Frontal cortex (tissue), 4 donors: ENCODE data around the gene TMEM221. TPM values are rescaled to one million over a fixed set of nuclear protein-coding genes. Genes with fewer than 3 reads are reported as not detected.

ENCODE experiments used
- DNase-seq, 2 donors: peaks; one replicate each; pipeline ENCODE4 v3.0.0; 2012; ENCODE audit warnings: low spot score in 2 of 2
- FAIRE-seq: peaks from 2 replicates; lab custom pipeline; 2012; peaks lifted over from hg19 to GRCh38; lab: Jason Lieb, UNC
- total RNA-seq: library from RNA; depleted of rRNA; stranded (reverse); fragments of >200 nt; gene quantifications from one replicate; pipeline ENCODE4 v1.2.3, GENCODE V29; 2014
- donor health status: control.
- donor health status: control.
- donor health status: control.

Gene TMEM221
- total RNA-seq, 1 donor from 2014 or later = 0.82 TPM

DNA sequence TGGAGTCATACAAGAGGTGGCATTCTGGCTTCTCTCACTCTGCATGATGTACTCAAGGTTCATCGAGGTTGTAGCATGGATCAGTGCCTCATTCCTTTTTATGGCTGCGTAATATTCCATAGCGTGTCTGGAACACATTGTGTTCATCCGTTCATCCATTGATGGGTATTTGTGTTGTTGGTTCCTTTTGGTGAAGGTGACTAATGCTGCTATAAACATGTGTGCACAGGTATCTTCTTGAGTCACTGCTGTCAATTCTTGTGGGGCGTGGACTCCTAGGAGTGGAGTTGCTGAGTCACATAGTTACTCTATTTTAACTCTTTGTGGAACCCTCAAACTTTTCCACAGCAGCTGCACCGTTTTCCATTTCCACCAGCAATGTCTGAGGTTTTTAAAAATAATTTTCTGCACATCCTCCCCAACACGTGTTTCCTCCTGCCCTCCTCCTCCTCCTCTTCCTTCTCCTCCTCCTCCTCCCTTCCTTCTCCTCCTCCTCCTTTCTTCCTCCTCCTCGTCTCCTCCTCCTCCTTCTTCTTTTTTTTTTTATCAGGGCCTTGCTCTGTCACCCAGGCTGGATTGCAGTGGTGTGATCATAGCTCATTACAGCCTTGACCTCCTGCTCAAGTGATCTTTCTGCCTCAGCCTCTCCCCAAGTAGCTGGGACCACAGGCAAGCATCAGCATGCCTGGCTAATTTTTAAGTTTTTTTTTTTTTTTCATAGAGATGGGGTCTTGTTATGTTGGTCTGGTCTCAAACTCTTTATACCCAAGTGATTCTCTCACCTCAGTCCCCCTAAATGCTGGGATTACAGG lies 2.0 kb upstream of the TMEM221 start:
- FAIRE-seq (no peak), DNase-seq (no peak)

DNA sequence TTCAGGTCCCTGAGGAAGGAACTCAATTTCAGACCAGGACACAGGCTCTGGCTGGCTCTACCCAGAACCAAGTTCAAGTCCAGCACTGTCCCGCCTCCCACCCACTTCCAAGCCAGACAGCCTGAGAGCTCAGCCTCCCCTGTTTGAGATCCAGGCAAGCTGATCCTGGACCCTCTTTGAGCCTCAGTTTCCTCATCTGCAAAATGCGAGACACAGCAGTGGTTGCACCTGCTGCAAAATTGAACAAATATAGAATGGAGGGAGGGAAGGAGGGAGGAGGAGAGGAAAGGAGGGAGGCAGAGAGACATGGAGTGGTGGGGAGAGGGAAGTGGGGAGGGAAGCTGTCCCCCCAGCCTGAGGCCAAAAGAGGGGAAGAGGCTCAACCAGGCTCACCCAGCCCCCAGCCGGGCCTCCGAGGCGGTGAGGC lies 751 bp downstream of the TMEM221 start:
- no peak for FAIRE-seq
- no peak for DNase-seq

GRCh38 chr19:17445526-17446165 lies 2.8 kb downstream of the TMEM221 start:
- DNase-seq (no peak), FAIRE-seq (no peak)

DNA sequence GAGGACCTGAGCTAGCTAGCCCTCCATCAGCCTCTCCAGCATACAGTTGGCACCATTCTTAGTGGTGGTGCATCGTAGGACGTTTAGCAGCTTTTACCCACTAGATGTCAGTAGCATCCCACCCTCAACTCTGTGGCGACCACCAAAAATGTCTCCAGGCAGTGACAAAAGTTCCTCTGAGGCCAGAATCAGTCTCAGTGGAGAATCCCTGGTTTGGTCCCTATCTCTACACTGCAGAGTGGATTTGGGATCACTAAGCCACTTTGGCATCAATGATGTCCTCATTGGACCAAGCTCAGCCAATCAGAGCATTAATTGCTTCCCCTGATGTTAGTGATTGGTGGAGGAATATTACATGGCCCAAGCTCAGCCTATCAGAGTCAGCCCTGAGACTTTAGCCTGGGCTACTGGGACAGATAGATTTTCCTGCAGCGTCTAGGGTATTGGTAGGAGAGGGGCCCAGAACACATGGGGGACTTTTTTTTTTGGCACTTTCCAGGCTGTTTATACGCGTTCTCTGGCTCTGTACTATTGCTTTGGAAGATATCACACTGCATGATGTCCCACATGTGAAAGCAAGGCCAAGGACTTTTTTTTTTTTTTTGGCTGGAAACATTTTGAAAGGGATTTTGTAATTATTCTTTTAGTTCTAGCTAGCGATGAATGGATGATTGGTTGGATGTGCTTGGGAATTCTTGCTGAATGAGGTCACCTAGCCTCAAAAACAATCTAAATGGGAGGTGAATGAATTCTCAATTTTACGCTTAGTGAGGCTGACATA lies 7.0 kb downstream of the TMEM221 start:
- no peak for DNase-seq
- no peak for FAIRE-seq

GRCh38 chr19:17436874-17437267 lies 11.6 kb downstream of the TMEM221 start:
- FAIRE-seq (no peak), DNase-seq (no peak)

- DNase-seq = no peak
- FAIRE-seq = no peak
Measured at GRCh38 chr19:17436094-17436873, 12.2 kb downstream of the TMEM221 start.

DNA sequence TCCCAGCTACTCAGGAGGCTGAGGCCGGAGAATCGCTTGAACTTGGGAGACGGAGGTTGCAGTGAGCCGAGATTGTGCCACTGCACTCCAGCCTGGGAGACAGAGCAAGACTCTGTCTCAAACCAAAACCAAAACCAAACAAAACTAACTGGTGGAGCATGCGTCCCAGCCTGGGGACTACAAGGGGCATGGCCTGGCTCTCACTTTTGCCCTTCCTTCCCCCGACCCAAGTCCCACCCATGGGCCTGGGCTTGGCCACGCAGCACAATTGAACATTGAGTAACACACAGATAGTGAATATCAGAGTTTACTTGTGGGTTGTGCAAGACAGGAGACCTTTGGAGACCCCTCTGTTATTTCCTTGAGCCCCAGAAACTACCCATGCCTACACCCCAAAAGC lies 13.2 kb downstream of the TMEM221 start:
- no peak for DNase-seq
- FAIRE-seq = no peak

DNA sequence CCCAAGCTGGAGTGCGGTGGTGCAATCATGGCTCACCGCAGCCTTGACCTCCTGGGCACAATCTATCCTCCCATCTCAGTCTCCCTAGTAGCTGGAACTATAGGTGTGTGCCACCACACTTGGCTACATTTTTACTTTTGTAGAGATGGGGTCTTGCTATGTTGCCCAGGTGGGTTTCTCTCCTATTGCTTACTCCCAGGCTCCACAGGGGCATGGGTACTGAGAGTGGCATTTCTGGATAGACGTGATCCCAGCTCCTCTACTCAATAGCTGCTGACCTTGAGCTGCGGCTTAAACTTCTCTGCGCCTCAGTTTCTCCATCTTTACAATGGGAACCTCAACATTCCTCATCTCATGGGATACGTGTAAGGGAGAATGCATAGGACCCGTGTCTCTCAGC lies 17.1 kb downstream of the TMEM221 start:
- no peak for FAIRE-seq
- no peak for DNase-seq

DNA sequence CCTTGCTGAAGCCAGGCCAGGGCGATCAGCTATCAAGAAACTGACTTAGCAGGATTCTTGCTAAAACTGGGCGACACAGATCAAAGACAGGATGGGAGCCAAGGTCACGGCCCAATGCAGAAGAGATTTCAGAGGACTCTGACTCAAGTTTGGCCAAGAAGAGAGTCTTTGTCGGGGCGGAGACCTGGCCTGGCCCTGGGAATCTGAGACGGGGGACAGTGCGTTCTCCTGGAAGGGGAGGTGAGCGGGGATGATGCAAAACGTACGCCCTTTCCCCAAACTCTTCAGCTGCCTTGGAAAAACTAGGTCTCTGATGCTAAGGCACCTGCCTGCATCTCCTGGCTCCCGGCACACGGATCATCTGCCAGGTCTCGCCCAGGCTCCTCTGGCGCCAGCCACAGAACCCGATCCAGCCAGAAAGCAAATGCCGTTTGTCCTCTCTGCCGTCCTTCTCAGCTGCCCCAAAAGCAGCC lies 18.8 kb downstream of the TMEM221 start:
- DNase-seq (no peak), FAIRE-seq (no peak)

DNA sequence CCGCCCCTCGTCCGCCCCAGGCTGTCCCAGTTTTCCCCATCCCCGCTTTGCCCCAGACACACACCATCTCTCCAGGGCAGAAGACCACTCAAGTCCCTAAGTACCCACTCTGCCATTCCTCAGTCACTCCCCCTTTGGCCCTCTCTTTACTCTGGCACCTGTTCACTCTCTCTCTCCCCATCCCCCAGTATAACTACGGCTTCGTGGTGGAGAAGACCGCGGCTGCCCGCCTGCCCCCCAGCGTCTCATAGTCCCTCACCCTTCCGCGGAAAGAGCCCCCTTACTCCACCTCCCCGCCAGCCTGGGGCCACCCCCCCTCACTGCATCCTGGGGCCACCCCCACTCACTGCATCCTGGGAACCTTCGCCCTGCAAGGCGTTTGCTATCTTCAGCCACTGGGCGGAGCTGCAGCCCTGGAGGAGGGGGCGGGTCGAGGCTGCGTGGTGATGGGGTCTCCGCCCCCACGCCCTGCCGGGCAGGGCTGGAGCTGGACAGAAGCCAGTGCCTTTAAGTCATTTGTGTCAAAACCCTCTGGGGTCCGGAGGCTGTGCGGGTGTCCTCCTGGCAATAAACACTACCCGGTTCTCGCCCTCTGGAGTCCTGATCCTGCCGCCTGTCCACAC lies 23.6 kb downstream of the TMEM221 start:
- FAIRE-seq = no peak
- peak in 1 of 2 donors; percentile 74 for DNase-seq

GRCh38 chr19:17423429-17424208 lies 24.8 kb downstream of the TMEM221 start:
- FAIRE-seq = no peak
- no peak for DNase-seq

- no peak for FAIRE-seq
- no peak for DNase-seq
Measured at GRCh38 chr19:17421942-17422341, 26.5 kb downstream of the TMEM221 start.

GRCh38 chr19:17420475-17420924 lies 28.0 kb downstream of the TMEM221 start:
- no peak for FAIRE-seq
- DNase-seq = peak in 1 of 2 donors; percentile 55

DNA sequence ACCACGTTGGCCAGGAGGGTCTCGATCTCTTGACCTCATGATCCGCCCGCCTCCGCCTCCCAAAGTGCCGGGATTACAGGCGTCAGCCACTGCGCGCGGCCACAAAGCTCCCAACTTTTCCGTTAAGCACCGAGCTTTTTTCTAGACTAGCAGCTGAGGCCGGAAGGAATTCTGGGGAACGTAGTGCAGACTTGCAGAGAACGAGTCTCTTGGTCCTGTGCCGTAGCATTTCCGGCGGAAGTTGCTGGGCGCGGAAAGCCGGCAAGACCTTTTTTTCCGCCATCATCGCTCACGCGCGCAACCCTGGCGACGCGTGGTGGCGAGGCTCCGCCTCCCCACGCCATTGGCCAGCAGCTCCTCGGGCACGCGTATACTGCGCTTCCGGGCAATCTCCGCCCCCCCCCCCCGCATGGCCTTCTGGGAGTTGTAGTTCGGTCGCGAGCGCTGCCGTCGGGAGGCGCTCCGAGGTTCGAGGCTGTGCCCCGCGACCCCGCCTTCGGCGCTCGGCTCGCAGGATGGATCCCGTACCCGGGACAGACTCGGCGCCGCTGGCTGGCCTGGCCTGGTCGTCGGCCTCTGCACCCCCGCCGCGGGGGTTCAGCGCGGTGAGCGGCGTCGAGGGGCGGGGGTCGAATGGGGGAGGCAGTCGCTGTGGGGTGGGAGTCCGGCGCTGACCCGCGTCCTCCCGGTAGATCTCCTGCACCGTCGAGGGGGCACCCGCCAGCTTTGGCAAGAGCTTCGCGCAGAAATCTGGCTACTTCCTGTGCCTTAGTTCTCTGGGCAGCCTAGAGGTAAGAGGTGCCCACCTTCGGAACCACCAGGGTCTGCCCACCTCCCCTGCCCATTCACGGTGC lies 28.6 kb downstream of the TMEM221 start, which contains the start of gene MVB12A:
Gene MVB12A (plus strand): TSS at position 427 of the 854 bp plus-strand sequence. CDS start 89 bp downstream, at position 516.
- FAIRE-seq (peak; percentile 82), DNase-seq (peak; percentile 98 to 99)

DNA sequence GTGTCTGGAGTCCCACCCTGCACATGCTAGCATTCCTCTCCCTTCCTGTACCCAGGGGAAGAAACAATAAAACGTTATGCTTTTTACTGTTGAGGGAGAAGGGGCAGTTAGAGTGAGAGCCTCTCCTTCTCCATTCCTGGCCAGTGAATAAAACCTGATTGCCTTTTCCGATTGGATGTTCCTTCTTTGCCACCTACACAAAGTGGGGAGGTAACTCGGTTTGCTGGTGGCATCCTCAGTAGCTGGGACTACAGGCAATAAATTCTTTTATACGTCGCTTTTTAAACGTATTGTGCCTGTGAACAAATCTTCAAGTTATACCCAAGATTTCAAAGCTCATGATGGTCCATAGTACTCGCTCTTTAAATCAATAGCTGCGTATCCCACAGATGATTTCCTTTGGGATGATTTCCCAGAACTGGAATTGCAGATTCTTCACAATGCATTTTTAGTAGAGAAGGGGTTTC lies 29.3 kb downstream of the TMEM221 start:
- DNase-seq (no peak), FAIRE-seq (no peak)

DNA sequence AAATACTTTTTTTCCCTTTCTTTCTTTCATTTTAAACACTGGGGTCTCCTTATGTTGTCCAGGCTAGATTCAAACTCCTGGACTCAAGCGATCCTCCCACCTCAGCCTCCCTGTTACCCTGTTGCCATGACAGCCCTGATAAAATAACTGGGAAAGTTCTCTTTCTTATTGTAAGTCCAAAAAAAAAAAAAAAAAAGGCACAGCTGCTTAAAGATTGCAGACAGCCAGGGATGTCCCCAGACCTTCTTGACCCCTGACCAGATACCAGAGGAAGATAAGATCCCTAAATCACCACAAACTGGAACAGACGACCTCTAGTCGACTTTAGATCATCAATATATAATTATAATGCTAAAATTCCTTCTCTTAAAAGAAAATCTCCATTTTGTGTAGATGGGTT lies 29.8 kb downstream of the TMEM221 start:
- FAIRE-seq (no peak), DNase-seq (no peak)

- FAIRE-seq = no peak
- DNase-seq = no peak
Measured at GRCh38 chr19:17415121-17415520, 33.3 kb downstream of the TMEM221 start.
